SU-DHL-6 (cell line): ENCODE results near the gene CNTN6.

Source experiments
- H2AFZ ChIP-seq: fragments of 200-600 bp; sonication (generic); 2 replicates; pipeline ENCODE4 v1.6.1; 2014; ENCODE audit warnings: low read depth, mild to moderate bottlenecking, moderate library complexity, mixed read lengths, antibody characterized with exemption, low read length; ENCODE audit not compliant: severe bottlenecking
- H3F3A ChIP-seq: fragments of 200-600 bp; shearing (Covaris generic); 2 replicates; pipeline ENCODE4 v1.6.0; 2016; ENCODE audit warnings: antibody characterized with exemption, mild to moderate bottlenecking; ENCODE audit not compliant: insufficient read depth
- H3K27ac ChIP-seq: fragments of 200-600 bp; sonication (generic); 2 replicates; pipeline ENCODE4 v1.5.1; 2016; ENCODE audit warnings: low read depth, mild to moderate bottlenecking, low read length, moderate library complexity, mixed read lengths
- H3K27me3 ChIP-seq: fragments of 200-600 bp; sonication (generic), shearing (Covaris generic); 2 replicates; pipeline ENCODE4 v1.6.0; 2014; ENCODE audit warnings: mild to moderate bottlenecking, low read length
- H3K36me3 ChIP-seq: fragments of 200-600 bp; sonication (generic); 2 replicates; pipeline ENCODE4 v1.6.1; 2014; ENCODE audit warnings: mild to moderate bottlenecking, low read length, mixed read lengths
- H3K4me2 ChIP-seq: fragments of 300-600, 200-600 bp; shearing (Covaris generic), sonication (generic); 2 replicates; pipeline ENCODE4 v1.6.0; 2014; ENCODE audit warnings: low read length, low read depth, mild to moderate bottlenecking; ENCODE audit not compliant: poor library complexity, severe bottlenecking
- H3K4me3 ChIP-seq: fragments of 200-600 bp; sonication (generic); 2 replicates; pipeline ENCODE4 v1.5.1; 2014; ENCODE audit warnings: antibody characterized with exemption, low read length, mild to moderate bottlenecking, mixed read lengths; ENCODE audit not compliant: insufficient read depth, poor library complexity, severe bottlenecking
- H3K79me2 ChIP-seq: fragments of 200-600 bp; sonication (generic); 2 replicates; pipeline ENCODE4 v1.6.1; 2014; ENCODE audit warnings: mild to moderate bottlenecking, low read length, moderate library complexity; ENCODE audit not compliant: insufficient read depth
- H3K9ac ChIP-seq: fragments of 200-600 bp; sonication (generic); 2 replicates; pipeline ENCODE4 v1.7.0; 2014; ENCODE audit warnings: mild to moderate bottlenecking, low read length
- H3K9me2 ChIP-seq: fragments of 200-600 bp; sonication (generic); replicated peaks from 2 replicates; pipeline ENCODE4 v1.6.1; 2014; ENCODE audit warnings: low read length; ENCODE audit not compliant: insufficient read depth
- H3K9me3 ChIP-seq: fragments of 200-600 bp; sonication (generic); 2 replicates; pipeline ENCODE4 v1.6.1; 2014; ENCODE audit warnings: low read length, mixed read lengths; ENCODE audit not compliant: insufficient read depth
- H4K20me1 ChIP-seq: fragments of 200-600 bp; sonication (generic); 2 replicates; pipeline ENCODE4 v1.6.1; 2014; ENCODE audit warnings: low read depth, mild to moderate bottlenecking, antibody characterized with exemption, low read length, moderate library complexity, mixed read lengths
- EZH2phosphoT487 ChIP-seq: fragments of 200-600 bp; sonication (generic), shearing (Covaris generic); conservative IDR thresholded peaks from 2 replicates; pipeline ENCODE4 v1.6.1; 2018; ENCODE audit warnings: mild to moderate bottlenecking, antibody characterized with exemption, low read length, moderate library complexity, mixed read lengths
- TF ChIP-seq, protein P1 (sequence below): fragments of 200-600 bp; sonication (generic); IDR thresholded peaks from one replicate; pipeline ENCODE4 v1.5.1; 2017; ENCODE audit warnings: antibody characterized with exemption, mild to moderate bottlenecking, low read length, moderate library complexity; ENCODE audit not compliant: insufficient read depth, poor library complexity, severe bottlenecking

The CNTN6 gene

DNA sequence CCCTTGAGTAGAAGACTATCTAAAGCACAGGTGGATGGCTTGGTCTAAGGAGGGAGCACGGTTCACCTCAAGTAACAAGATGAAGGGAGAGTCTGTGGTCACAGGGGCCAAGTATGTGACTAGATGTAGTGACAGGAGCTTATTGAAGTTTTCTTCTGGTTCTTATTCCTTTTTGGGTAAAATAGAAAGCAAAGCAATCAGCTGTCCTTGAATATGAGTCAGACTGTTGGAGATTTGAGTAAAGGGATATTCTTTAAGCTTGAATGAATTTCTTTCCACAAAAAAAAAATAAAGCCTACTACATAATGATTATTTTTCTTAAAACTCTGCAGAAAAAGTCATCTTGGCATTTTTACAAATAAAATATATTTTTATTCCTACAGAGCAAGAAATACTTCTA, 1.5 kb upstream of the CNTN6 start:
- Histone ChIP-seq H3K9me2 (no peaks in the 10 kb centered on the region), H4K20me1 (no peaks in the 10 kb centered on the region), H3K9ac (no peak overlapping the region), H3K27ac (no peak overlapping the region), H3F3A (no peaks in the 10 kb centered on the region), H3K27me3 (no peaks in the 10 kb centered on the region; the same call in 1 of the 2 replicates), H2AFZ (no peak overlapping the region), H3K4me3 (no peak overlapping the region), H3K4me2 (no peak overlapping the region), H3K79me2 (no peaks in the 10 kb centered on the region), H3K36me3 (no peaks in the 10 kb centered on the region), H3K9me3 (no peaks in the 10 kb centered on the region)
- TF ChIP-seq, protein P1, sequence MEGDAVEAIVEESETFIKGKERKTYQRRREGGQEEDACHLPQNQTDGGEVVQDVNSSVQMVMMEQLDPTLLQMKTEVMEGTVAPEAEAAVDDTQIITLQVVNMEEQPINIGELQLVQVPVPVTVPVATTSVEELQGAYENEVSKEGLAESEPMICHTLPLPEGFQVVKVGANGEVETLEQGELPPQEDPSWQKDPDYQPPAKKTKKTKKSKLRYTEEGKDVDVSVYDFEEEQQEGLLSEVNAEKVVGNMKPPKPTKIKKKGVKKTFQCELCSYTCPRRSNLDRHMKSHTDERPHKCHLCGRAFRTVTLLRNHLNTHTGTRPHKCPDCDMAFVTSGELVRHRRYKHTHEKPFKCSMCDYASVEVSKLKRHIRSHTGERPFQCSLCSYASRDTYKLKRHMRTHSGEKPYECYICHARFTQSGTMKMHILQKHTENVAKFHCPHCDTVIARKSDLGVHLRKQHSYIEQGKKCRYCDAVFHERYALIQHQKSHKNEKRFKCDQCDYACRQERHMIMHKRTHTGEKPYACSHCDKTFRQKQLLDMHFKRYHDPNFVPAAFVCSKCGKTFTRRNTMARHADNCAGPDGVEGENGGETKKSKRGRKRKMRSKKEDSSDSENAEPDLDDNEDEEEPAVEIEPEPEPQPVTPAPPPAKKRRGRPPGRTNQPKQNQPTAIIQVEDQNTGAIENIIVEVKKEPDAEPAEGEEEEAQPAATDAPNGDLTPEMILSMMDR: no peak
- TF ChIP-seq EZH2phosphoT487: no peak

DNA sequence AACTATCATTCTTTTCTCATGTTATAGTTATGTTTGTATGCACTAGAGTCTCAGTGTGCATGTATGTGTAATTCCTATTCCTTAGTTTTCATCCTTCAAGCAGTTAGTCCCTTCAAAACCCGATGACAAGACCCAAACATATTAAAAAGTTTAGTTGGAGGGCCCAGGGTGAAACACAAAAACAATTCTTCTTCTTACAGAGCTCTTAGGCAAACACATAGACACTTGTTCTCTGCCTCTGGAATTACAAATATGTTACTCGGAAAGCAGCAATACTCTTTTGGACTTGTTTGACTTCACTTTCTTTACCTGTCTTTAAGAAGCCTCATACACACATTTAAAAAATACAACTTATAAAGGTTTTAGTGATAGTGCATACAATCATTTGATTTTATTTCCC, 763 bp upstream of the CNTN6 start:
- no peaks in the 10 kb centered on the region for H4K20me1 ChIP-seq
- no peak overlapping the region for H3K27ac ChIP-seq
- H3K4me2 ChIP-seq: no peak overlapping the region
- H3K4me3 ChIP-seq: no peak overlapping the region
- no peak overlapping the region for H3K9ac ChIP-seq
- H3F3A ChIP-seq: no peaks in the 10 kb centered on the region
- no peaks in the 10 kb centered on the region; the same call in 1 of the 2 replicates for H3K27me3 ChIP-seq
- H3K36me3 ChIP-seq: no peaks in the 10 kb centered on the region
- TF ChIP-seq, protein P1: no peak
- TF ChIP-seq EZH2phosphoT487: no peak
- H3K79me2 ChIP-seq: no peaks in the 10 kb centered on the region
- H3K9me3 ChIP-seq: no peaks in the 10 kb centered on the region
- H3K9me2 ChIP-seq: no peaks in the 10 kb centered on the region
- H2AFZ ChIP-seq: no peak overlapping the region

DNA sequence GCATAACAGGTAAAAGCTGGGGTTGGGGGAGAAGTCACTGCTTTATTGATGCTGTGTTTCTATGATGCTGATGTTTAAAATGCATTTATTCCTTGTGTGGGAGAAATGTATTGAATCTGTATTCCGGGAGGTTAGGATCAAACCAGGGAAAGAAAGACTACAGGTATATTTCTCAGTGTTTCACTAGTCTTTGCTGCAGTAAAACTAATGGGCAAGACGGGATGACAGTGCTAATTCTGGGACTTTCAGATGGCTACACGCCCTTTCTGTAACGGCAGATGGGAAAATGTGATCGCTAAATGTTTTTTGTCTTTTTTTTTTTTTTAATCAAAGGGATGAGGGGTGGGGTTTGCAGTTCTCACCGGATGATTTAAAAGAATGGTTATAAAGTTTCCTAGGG, 393 bp downstream of the CNTN6 start:
- no peaks in the 10 kb centered on the region for H3K9me2 ChIP-seq
- H2AFZ ChIP-seq: no peak overlapping the region
- H3K4me3 ChIP-seq: no peak overlapping the region
- H3K36me3 ChIP-seq: no peaks in the 10 kb centered on the region
- H3F3A ChIP-seq: no peaks in the 10 kb centered on the region
- H3K27me3 ChIP-seq: no peaks in the 10 kb centered on the region; the same call in 1 of the 2 replicates
- TF ChIP-seq, protein P1: no peak
- TF ChIP-seq EZH2phosphoT487: no peak
- no peaks in the 10 kb centered on the region for H3K79me2 ChIP-seq
- no peaks in the 10 kb centered on the region for H3K9me3 ChIP-seq
- no peaks in the 10 kb centered on the region for H4K20me1 ChIP-seq
- no peak overlapping the region for H3K4me2 ChIP-seq
- H3K9ac ChIP-seq: no peak overlapping the region
- no peak overlapping the region for H3K27ac ChIP-seq
